AG08395 (cell line): ENCODE data around the gene TACSTD2.
A peak's percentile ranks its signal among the peaks of the same experiment; 100 is the strongest.
"Not testable (repeated sequence)": the region's sequence is repeated elsewhere in the genome, so short reads cannot be mapped to it uniquely, and the experiment has no call there.

Source experiments
- DNase-seq: peaks from one replicate; pipeline ENCODE4 v3.0.0; 2012; ENCODE audit warnings: mixed read lengths, low spot score

TACSTD2 gene, protein sequence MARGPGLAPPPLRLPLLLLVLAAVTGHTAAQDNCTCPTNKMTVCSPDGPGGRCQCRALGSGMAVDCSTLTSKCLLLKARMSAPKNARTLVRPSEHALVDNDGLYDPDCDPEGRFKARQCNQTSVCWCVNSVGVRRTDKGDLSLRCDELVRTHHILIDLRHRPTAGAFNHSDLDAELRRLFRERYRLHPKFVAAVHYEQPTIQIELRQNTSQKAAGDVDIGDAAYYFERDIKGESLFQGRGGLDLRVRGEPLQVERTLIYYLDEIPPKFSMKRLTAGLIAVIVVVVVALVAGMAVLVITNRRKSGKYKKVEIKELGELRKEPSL

DNA sequence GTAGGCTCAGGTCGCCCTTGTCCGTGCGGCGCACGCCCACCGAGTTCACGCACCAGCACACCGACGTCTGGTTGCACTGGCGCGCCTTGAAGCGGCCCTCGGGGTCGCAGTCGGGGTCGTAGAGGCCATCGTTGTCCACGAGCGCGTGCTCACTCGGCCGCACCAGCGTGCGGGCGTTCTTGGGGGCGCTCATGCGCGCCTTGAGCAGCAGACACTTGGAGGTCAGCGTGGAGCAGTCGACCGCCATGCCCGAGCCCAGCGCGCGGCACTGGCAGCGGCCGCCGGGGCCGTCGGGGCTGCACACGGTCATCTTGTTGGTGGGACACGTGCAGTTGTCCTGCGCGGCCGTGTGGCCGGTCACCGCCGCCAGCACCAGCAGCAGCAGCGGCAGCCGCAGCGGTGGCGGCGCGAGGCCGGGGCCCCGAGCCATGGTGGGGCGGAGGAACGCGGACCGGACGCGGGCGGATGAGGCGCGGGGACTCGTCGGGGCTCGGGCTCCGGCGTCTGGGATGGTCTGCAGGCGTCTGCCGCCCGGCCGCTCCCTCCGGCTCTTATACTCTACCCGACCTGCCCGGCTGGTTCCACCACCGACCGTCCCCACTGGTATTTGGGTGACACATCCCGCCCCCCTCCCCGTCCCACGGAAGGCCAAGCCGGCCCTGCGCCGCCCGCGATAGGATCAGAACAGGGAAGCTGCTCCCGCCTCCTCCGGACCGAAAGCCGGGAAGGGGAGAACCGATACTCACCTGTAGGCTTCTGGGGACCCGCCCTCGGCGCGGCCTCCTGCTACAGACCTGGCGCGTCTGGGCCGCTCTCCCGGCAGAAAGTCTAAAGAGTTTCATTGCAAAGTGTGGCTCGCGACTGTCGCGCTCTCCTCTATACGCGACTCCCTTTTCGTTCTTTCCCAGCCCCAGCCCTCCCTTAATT, at the start of gene TACSTD2:
TSS of gene TACSTD2 (minus strand) at position 526 of the 927 bp plus-strand sequence. CDS start at position 430, 96 bp downstream.
- DNase-seq, result no peak

DNA sequence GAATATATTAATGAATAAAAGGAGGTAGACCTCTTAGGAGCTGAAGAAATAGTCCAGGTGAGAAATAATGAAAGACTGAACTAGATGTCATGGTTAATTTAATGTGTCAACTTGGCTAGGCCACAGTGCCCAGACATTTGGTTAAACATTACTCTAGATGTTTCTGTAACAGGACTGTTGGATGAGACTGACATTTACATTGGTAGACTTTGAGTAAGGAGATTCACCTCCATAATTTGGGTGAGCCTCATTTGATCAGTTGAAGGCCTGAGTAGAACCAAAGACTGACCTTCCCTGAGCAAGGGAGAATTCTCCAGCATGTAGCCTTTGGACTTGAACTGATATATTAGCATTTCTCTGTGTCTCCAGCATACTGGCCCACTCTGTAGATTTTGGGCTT, 49.2 kb upstream of the TACSTD2 start:
- DNase-seq, result no peak

DNA sequence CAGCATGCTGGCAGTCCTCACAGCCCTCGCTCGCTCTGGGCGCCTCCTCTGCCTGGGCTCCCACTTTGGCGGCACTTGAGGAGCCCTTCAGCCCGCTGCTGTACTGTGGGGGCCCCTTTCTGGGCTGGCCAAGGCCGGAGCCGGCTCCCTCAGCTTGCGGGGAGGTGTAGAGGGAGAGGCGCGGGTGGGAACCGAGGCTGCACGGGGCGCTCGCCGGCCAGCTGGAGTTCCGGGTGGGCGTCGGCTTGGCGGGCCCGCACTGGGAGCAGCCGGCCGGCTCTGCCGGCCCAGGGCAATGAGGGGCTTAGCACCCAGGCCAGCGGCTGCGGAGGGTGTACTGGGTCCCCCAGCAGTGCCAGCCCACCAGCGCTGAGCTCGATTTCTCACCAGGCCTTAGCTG, 46.2 kb upstream of the TACSTD2 start:
- DNase-seq, result not testable (repeated sequence)

DNA sequence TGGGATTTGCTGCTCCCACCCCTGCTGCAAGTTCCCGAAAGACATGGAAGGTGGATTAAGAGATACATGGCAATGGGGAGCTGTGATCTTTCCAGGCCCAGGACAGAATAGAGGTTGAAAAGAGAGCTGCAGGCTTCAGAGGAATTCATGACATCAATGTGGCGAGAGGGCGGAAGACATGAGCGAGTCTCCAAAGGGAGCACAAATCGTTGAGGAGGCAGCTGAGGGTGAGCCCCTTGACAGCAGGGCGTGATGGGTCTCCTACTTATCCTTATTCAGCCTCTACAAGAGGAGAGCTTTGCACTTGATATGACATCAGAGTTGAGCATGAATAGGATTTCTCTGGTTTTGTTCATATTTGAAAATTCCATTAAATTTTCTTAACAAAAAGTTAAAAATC, 45.5 kb upstream of the TACSTD2 start:
- no peak for DNase-seq

DNA sequence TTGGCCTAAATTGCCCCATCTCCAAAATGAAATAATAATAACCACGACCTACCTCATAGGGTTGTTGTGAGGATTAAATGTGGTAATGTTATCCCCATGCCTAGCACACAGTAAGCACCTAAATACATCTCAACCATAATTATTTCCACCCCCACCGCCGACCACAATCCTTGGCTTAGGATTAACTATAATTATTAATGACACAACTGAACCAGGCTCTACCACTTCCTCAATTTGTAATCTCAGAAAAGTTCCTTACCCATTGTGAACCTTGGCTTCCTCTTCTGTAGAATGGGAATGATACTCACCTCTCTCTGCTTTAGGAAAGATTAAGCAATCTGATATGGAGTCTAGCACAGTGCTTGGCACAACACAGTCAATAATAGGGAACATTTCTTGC, 44.3 kb upstream of the TACSTD2 start:
- DNase-seq, result no peak

DNA sequence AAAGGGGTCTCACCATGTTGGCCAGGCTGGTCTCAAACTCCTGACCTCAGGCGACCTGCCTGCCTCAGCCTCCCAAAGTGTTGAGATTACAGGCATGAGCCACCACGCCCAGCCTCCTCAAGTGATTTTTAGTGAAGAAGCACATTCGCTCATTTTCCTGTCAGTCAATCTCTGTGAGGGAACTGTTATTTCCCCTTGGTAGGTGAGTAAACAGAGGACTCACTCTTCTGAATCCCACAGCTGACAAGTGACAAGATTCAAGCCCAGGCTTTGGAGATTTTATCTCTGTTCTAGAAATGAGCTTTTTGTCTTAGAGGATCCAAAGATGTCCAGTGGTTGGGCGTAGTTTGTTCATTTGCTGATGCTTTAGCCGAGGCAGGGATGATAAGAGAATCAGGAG, 43.9 kb upstream of the TACSTD2 start:
- no peak for DNase-seq

DNA sequence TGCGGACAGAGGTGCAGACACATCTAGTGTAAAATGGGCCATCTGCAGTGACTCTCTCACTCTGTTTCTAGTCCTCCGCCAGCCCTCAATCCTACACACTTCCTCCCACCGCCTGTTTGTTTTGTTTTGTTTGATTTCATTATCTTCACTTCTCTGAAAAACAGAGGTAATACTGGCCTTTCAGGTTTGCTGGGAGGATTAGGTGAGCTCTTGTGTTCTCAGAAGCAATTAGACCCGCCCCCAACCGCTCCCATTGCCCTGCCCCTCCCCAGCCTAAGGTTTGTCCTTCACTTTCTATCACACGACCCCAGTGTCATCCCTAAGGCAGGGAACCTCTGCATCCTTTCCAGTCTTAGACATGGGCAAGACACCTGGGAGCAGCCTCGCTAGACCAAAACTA, 43.2 kb upstream of the TACSTD2 start:
- DNase-seq, result no peak

DNA sequence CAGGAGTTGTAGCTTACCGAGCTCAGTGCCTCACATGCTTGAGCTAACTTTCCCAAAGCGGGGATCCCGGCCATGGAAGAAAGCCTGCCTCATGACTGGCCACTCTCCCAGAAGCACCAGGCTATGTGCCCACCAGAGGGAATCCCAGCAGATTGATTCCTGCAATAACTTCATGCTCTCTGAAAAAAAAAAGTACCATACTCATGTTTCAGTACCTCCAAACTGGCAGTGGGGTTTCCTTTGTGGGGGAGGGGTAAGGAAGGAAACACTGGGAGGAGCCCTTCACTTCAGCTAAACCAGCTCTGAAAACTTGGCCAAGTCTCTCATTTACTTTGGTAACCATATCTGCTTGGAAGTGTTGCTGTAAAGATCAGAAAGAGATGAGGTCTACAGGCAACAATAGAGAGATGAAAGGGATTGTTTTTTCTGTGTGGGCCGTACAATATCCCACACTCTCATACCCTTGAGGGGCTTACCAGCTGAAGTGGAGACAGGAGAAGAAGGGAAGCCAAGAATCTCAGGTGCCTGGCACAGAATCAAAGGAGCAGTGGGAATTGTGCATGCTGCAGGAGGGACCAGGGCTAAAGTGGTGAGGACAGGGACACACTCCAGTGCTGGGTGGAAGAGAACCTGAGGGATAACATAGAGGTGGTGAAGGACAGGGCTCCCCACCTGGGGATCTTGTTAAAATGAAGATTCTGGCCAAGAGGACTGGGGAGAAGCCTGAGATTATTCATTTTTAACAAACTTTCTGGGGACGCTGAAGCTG, 42.4 kb upstream of the TACSTD2 start:
- no peak for DNase-seq

DNA sequence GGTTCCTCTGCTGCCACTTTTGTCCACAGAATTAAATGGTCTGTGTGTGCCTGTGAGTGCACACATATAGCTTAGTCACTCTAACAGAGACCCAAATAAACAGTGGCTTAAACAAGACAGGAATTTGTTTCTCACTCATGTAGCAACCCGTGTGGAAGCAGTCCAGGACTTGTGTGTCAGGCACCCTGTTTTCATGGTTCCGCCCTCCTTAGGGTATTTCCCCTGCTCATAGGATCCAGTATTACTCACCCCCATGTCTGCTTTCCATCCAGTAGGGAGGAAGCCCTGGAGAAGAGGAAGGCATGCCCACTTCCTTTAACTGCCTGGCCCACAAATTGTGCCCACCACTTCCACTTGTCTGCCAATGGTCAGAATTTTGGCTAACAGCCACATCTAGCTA, 41.3 kb upstream of the TACSTD2 start:
- peak; percentile 78 for DNase-seq

DNA sequence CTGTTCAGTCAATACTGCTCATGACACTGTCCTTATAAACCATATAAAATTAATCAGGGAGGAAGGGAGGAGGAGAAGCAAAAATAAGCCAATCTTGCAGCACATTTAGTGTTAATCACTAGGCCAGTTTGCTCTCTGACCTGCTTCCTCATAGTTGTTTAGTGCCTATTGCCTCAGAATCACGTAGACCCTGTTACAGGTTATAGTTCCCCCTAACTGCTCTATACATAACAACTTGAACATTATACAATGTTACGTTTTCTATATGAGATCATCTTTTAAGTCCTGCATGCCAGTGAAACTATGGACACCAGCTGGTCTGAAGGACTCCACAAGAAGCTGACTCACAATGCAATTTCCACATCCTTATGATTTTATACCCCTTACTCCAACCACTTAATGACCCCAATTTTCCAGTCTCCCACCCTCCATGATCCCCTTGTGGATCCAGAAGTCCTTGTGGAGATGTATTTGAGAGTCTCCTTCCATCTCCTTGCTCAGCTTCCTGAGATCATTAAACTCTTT, 34.9 kb upstream of the TACSTD2 start:
- DNase-seq, result no peak

DNA sequence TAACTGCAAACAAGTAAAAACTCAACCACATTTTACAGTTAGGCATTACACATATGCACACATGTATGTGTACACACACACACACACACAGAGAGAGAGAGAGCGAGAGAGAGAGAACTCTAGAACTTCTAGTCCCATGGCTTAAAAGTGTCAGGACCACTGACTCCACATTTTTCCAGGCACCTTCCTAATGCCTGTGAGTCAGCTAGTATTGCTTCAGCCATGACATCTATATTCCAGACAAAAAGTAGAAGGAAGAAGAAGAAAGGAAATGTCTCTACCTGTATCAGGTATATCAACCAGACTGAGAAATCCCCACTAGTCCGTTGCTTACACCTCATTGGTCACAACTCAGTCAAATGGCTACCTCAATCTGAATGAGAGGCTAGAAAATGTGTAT, 31.9 kb upstream of the TACSTD2 start:
- no peak for DNase-seq

DNA sequence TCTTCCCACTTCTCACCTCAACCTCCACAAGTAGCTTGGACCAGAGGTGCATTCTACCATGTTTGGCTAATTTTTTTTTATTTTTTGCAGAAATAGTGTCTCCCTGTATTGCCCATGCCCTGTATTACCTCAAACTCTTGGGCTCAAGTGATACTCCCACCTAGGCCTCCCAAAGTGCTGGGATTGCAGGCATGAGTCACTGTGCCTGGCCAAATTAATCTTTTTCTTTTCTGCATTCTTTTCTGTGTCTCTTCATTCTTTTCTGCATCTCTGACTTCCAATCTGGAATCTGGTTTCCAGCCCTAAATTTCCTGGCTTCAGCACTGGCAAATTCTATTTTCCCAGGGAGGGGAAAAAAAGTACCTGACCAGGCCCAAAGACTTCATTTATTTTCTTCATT, 31.2 kb upstream of the TACSTD2 start:
- DNase-seq, result no peak

DNA sequence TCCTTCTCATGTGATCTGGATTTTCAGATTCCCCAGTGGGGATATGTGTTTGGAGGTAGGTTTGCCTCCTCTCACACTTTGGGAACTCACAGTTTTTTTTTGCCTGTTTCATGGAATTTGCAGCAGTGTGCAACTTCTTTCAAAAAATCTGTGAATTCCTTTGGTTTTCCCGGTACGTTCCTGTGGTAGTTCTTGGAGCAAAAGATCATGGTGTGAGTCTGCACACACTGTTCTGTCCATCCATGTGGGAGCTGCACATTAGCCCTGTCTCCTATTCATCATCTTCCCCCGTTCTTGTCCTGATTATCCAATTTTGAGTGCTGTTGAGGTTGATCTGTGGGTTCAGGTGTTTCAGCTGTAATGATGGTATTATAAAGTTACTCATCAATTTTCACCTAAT, 30.3 kb upstream of the TACSTD2 start:
- no peak for DNase-seq

DNA sequence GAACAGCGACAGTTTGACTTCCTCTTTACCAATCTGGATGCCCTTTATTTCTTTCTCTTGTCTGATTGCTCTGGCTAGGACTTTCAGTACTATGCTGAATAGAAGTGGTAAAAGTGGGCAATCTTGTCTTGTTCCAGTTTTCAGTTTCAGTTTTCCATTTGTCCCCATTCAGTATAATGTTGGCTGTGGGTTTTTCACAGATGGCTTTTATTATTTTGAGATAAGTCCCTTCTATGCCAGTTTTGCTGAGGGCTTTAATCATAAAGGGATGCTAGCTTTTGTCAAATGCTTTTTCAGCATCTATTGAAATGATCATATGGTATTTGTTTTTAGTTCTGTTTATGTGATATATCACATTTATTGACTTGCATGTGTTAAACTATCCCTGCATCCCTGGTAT, 24.9 kb upstream of the TACSTD2 start:
- not testable (repeated sequence) for DNase-seq

DNA sequence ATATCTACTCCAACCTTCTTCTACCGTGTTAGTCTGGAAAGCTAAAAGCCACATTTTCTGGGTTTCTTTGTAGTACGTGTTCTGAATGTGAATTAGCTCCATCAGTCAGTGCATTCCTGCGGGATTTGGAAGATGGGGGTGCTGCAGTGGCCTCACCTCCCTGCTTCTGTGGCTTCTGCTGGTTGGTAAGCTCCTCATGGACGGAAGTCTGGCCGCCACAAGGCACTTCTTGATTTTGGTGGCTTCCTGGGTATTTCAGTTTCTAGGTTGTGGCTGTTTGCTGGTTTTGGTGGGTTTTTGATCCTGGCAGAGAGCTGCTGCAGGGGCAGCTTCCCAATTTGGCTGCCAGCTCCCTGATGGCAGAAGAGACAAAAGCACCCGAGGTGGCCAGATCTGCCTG, 20.9 kb upstream of the TACSTD2 start:
- DNase-seq, result no peak

DNA sequence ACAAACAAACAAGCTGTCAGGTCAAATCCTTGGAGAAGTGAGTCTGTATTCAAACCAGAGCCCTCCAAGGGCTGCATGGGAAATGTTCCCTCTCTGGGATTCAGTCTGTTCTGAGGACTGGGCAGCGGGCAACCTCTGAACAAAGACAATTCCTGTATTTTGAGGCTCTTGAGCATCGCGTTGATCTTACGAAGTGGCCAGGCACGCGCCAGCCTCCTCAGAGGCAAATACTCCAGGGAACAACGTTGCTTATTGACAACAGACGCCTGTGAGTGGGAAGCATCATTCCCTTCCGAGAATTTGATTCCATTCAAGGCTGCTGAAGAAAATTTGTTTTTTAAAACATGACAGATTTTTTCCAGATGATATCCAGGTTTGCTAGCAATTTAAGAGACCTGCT, 20.0 kb upstream of the TACSTD2 start:
- DNase-seq, result peak; percentile 17

DNA sequence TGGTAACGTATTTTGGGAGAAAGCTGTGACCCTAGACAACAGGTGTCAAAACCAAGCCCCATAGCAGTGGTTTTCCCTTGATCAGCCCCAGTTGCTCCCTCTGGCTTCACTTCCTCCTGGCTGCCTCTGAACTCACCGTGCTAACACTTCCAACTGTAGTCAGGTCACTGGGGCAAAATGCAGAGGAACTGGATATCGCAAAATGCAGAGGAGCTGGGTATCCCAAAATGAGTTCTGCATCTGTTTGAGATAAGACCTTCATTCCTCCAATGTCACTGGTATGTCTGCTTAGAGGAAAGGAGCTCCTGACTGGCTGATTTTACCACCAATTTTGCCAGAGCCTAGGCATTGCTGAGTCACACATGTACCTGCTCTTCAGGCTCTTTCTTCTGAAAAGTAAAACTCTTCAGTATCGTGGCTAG, 19.6 kb upstream of the TACSTD2 start:
- DNase-seq, result no peak

DNA sequence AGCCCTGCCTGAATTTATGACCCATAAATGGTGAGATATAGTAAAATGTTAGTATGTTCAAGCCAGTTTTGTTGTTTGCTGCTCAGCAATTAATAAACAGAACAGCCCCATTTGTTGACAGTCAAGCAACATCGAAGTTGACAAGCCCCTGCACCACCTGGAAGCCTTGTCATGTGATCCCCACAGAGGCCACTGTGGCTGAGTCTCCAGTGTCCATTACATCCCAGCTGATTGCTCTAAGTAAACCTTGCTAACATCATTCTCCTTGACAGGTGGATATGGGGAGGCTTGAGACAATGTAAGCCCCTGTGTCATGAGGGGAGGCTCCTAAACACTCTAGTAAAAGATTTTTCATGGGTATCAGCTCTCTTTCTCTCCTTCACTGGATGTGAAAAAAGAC, 17.5 kb upstream of the TACSTD2 start:
- DNase-seq, result no peak

DNA sequence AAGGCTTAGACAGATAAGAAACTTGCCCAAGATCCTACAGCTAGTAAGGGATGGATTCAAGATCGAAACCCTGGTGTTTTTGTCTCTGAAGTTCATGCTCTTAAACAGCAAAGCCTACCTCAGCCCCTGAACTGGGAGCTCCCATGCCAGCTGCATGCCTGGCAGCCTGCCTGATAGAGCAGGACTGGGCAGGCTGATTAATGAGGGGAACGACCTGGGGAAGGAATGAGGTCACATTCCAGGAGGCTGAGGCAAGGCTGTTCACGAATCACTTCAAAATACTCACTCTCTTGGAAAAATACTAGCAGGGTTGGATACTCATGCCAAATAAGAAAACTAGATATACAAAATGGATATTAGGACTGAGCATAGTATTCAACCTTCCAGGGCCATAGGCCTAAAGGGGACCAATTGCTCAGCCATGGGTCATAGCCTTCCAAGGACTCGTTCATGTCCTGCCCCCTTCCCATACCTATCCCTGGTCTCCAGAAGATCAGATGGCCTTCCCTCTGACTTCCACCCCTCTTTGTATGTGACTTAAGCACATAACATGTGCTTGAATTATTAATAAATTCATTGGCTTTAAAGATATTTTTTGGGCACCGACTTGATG, 15.6 kb upstream of the TACSTD2 start:
- DNase-seq, result peak; percentile 92

DNA sequence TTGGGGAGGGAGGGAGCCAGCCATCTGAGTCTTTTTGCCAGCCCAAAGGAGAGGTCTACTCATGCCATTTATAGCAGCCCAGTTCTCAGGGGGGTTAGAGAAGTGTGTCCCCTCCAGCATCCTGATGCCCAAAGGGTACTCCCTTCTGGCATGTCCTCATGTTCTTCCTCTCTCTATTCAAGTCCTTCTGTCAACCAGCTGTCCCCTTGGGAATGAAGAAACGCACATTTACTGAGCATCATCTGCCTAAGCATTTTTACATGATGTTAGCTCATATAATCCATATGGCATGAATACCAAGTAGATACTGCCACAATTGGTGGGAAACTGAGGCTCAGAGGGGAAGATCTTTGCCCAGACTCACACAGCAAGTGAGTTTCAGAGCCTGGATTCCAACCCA, 14.8 kb upstream of the TACSTD2 start:
- DNase-seq, result no peak

DNA sequence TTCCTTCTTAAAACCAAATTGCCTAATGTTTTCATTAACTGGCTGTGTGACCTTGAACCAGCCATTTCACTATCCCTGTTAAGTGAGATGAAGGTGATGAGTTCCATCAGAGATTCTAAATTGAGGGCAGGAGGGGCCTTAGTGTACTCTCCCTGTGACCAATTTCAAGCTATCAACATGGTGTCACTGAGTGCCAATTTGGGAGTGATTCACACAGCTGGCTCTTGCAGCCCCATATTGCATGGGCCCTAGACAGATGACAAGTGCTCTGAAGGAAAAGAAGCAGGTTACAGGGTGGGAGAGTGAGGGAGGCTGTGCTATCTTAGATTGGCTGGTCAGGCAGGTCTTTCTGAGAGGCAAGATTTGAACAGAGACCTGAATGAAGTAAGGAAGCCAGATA, 13.0 kb upstream of the TACSTD2 start:
- no peak for DNase-seq

DNA sequence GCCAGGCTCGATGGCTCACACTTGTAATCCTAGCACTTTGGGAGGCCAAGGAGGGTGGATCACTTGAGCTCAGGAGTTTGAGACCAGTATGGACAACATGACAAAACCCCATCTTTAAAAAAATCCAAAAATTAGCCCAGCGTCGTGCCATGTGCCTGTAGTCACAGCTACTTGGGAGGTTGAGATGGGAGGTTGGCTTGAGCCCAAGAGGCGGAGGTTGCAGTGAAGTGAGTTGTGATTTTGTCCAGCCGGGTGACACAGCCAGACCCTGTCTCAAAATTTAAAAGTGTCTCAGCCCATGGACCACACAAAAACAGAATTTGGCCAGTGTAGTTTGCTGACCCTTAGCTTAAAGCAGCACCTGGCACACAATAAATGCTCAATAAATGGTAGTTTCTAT, 11.3 kb upstream of the TACSTD2 start:
- no peak for DNase-seq
